ENCODE data around the gene LIPC. TPM values are rescaled to one million over a fixed set of nuclear protein-coding genes. Genes with fewer than 3 reads are reported as not detected.

LIPC gene
- total and polyA plus RNA-seq, 10 of the 15 experiments (the other 5 are each of a cell fraction or from before 2014, with no cell fraction given), result 0.06 to 0.31 (median 0.16) TPM; not detected in 1

GRCh38 chr15:58495891-58496408 lies 64.2 kb downstream of the LIPC start:
- ChIA-PET CTCF (interaction anchor here (0.6 to 1.1 kb wide), 2 partner anchors 19 to 1145 kb away, joined by 3 to 4 read pairs; no protein-coding TSS in a partner anchor), POLR2A (no interaction called here), SMC1A (ENCODE audit: uncharacterized antibody, unreplicated experiment) (interaction anchor here (0.7 to 1.0 kb wide), 2 partner anchors 14 to 260 kb away, joined by 3 read pairs; no protein-coding TSS in a partner anchor), RAD21 (ENCODE audit: unreplicated experiment) (no interaction called here)
- no TSS peak for BruUV-seq (replicated peaks)
- H3K9ac ChIP-seq (ENCODE audit: control insufficient read depth, insufficient read depth, low read length), result no peak overlapping the region
- FAIRE-seq (no peak), DNase-seq (ENCODE audit: low read depth, low spot score) (no peak), ATAC-seq (no peak)
- H4K20me1 ChIP-seq (ENCODE audit: control insufficient read depth, insufficient read depth), result no peaks in the 10 kb centered on the region
- no peak overlapping the region for H3K4me3 ChIP-seq
- no peak overlapping the region for H3K4me2 ChIP-seq (ENCODE audit: control insufficient read depth, insufficient read depth)
- no peaks in the 10 kb centered on the region for H3K4me1 ChIP-seq (ENCODE audit: control insufficient read depth, insufficient read depth, low read length)
- in situ Hi-C loops (cut with MboI), result no loop called here
- no peak for TF ChIP-seq BHLHE40 (IDR thresholded peaks at IDR 0.05; ENCODE audit: borderline replicate concordance in 1 of 2, low read depth in 2 of 2, low read length in 1 of 2)
- TF ChIP-seq SPI1 (IDR thresholded peaks at IDR 0.05; ENCODE audit: borderline replicate concordance, insufficient read depth, low read depth, low read length), result peak; percentile 18; the same call in 1 of the 2 replicates
- TF ChIP-seq MXI1 (IDR thresholded peaks at IDR 0.05; ENCODE audit: low read depth, low read length), result no peak
- TF ChIP-seq RAD21 (IDR thresholded peaks at IDR 0.05; ENCODE audit: insufficient read depth, low read depth, low read length), result no peak
- 10% methylated on average over 3 of the region's 3 CpGs for WGBS (ENCODE audit: insufficient coverage, insufficient replicate concordance, low lambda C conversion rate, missing lambda C conversion rate)
- intact Hi-C loops (cut with micrococcal nuclease; ENCODE audit: unreplicated experiment), result no loop called here
- H3K36me3 ChIP-seq (ENCODE audit: control insufficient read depth in 2 of 2, insufficient read depth in 2 of 2, low read length in 1 of 2), result no peaks in the 10 kb centered on the region
- no peaks in the 10 kb centered on the region for H3K9me3 ChIP-seq (replicated peaks; ENCODE audit: control insufficient read depth, insufficient read depth, low read length)
- no peak overlapping the region for H3K27ac ChIP-seq (ENCODE audit: control insufficient read depth, insufficient read depth)
- H3K79me2 ChIP-seq (ENCODE audit: control insufficient read depth, insufficient read depth, low read length), result no peaks in the 10 kb centered on the region
- H2AFZ ChIP-seq (ENCODE audit: control insufficient read depth, low read depth, low read length), result no peak overlapping the region
- no peaks in the 10 kb centered on the region for H3K27me3 ChIP-seq (replicated peaks in 1 of 2; ENCODE audit: control insufficient read depth in 2 of 2, insufficient read depth in 2 of 2, low read length in 1 of 2)

- Histone ChIP-seq H3K4me3 (no peak overlapping the region), H3K4me1 (ENCODE audit: control insufficient read depth, insufficient read depth, low read length) (no peaks in the 10 kb centered on the region), H3K79me2 (ENCODE audit: control insufficient read depth, insufficient read depth, low read length) (no peaks in the 10 kb centered on the region), H3K9me3 (replicated peaks; ENCODE audit: control insufficient read depth, insufficient read depth, low read length) (no peaks in the 10 kb centered on the region), H3K4me2 (ENCODE audit: control insufficient read depth, insufficient read depth) (no peak overlapping the region), H3K27me3 (replicated peaks in 1 of 2; ENCODE audit: control insufficient read depth in 2 of 2, insufficient read depth in 2 of 2, low read length in 1 of 2) (no peaks in the 10 kb centered on the region), H3K36me3 (ENCODE audit: control insufficient read depth in 2 of 2, insufficient read depth in 2 of 2, low read length in 1 of 2) (no peaks in the 10 kb centered on the region), H3K9ac (ENCODE audit: control insufficient read depth, insufficient read depth, low read length) (no peak overlapping the region), H2AFZ (ENCODE audit: control insufficient read depth, low read depth, low read length) (no peak overlapping the region), H3K27ac (ENCODE audit: control insufficient read depth, insufficient read depth) (no peak overlapping the region), H4K20me1 (ENCODE audit: control insufficient read depth, insufficient read depth) (no peaks in the 10 kb centered on the region)
- ChIA-PET POLR2A (interaction anchor here (0.6 to 1.1 kb wide), 2 partner anchors 19 to 72 kb away, joined by 3 to 11 read pairs; no protein-coding TSS in a partner anchor), SMC1A (ENCODE audit: uncharacterized antibody, unreplicated experiment) (interaction anchor here (1.3 kb wide), 1 partner anchor 10 kb away, joined by 3 read pairs; no protein-coding TSS in a partner anchor), CTCF (interaction anchor here (0.7 to 1.5 kb wide), 2 partner anchors 10 to 992 kb away, joined by 4 to 6 read pairs; no protein-coding TSS in a partner anchor), RAD21 (ENCODE audit: unreplicated experiment) (interaction anchor here (1.0 kb wide), 1 partner anchor 43 kb away, joined by 4 read pairs; no protein-coding TSS in a partner anchor)
- FAIRE-seq, result no peak
- intact Hi-C loops (cut with micrococcal nuclease; ENCODE audit: unreplicated experiment), result no loop called here
- no peak for ATAC-seq
- 48% methylated on average over 9 of the region's 9 CpGs for WGBS (ENCODE audit: insufficient coverage, insufficient replicate concordance, low lambda C conversion rate, missing lambda C conversion rate)
- in situ Hi-C loops (cut with MboI), result no loop called here
- DNase-seq (ENCODE audit: low read depth, low spot score), result no peak
- BruUV-seq (replicated peaks), result no TSS peak
- no peak for TF ChIP-seq RAD51 (IDR thresholded peaks at IDR 0.05)
- TF ChIP-seq TARDBP (IDR thresholded peaks at IDR 0.05; ENCODE audit: borderline replicate concordance), result no peak
- TF ChIP-seq HDGF (IDR thresholded peaks at IDR 0.05), result no peak
- TF ChIP-seq EED (IDR thresholded peaks at IDR 0.05; ENCODE audit: low read depth), result no peak
- no peak for TF ChIP-seq USF1 (IDR thresholded peaks at IDR 0.05; ENCODE audit: borderline replicate concordance, extremely low read length, insufficient read depth, low read depth, low read length)
- TF ChIP-seq SP1 (IDR thresholded peaks at IDR 0.05; ENCODE audit: low read depth, low read length), result no peak
- TF ChIP-seq PAX5 (IDR thresholded peaks at IDR 0.05; ENCODE audit: borderline replicate concordance, low read depth, low read length), result no peak
- no peak for TF ChIP-seq STAT3 (IDR thresholded peaks at IDR 0.05; ENCODE audit: low read depth, low read length)
- no peak for TF ChIP-seq RCOR1 (conservative IDR thresholded peaks at IDR 0.05; ENCODE audit: low read depth, low read length)
- TF ChIP-seq JUND (IDR thresholded peaks at IDR 0.05; ENCODE audit: low read depth, low read length), result no peak
- no peak for TF ChIP-seq ZNF217 (IDR thresholded peaks at IDR 0.05)
Observed at GRCh38 chr15:58497046-58497785, 65.4 kb downstream of the LIPC start.

Measured in GM12878 (cell line).